ENCODE data around the gene ROR2.

ROR2 gene

GRCh38 chr9:91868732-91869391 is 81.2 kb downstream of the ROR2 start:
- TF ChIP-seq, protein P1, sequence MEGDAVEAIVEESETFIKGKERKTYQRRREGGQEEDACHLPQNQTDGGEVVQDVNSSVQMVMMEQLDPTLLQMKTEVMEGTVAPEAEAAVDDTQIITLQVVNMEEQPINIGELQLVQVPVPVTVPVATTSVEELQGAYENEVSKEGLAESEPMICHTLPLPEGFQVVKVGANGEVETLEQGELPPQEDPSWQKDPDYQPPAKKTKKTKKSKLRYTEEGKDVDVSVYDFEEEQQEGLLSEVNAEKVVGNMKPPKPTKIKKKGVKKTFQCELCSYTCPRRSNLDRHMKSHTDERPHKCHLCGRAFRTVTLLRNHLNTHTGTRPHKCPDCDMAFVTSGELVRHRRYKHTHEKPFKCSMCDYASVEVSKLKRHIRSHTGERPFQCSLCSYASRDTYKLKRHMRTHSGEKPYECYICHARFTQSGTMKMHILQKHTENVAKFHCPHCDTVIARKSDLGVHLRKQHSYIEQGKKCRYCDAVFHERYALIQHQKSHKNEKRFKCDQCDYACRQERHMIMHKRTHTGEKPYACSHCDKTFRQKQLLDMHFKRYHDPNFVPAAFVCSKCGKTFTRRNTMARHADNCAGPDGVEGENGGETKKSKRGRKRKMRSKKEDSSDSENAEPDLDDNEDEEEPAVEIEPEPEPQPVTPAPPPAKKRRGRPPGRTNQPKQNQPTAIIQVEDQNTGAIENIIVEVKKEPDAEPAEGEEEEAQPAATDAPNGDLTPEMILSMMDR (IDR thresholded peaks at IDR 0.05; ENCODE audit: low read depth, low read length, missing control alignments) = no peak
- no peak for DNase-seq (ENCODE audit: extremely low read depth, low read depth)
- no peak overlapping the region for H3K4me3 ChIP-seq (replicated peaks; ENCODE audit: low read depth, low read length)

- TF ChIP-seq, protein P1 (IDR thresholded peaks at IDR 0.05; ENCODE audit: low read depth, low read length, missing control alignments) = no peak
- H3K4me3 ChIP-seq (replicated peaks; ENCODE audit: low read depth, low read length) = no peak overlapping the region
- DNase-seq (ENCODE audit: extremely low read depth, low read depth) = no peak
Measured at GRCh38 chr9:91867740-91868139, 82.3 kb downstream of the ROR2 start.

- TF ChIP-seq, protein P1 (IDR thresholded peaks at IDR 0.05; ENCODE audit: low read depth, low read length, missing control alignments) = no peak
- DNase-seq (ENCODE audit: extremely low read depth, low read depth) = no peak
- H3K4me3 ChIP-seq (replicated peaks; ENCODE audit: low read depth, low read length) = no peak overlapping the region
Measured at GRCh38 chr9:91865041-91865440, 85.0 kb downstream of the ROR2 start.

GRCh38 chr9:91864380-91864779 is 85.6 kb downstream of the ROR2 start:
- TF ChIP-seq, protein P1 (IDR thresholded peaks at IDR 0.05; ENCODE audit: low read depth, low read length, missing control alignments) = no peak
- H3K4me3 ChIP-seq (replicated peaks; ENCODE audit: low read depth, low read length) = no peak overlapping the region
- no peak for DNase-seq (ENCODE audit: extremely low read depth, low read depth)

- TF ChIP-seq, protein P1 (IDR thresholded peaks at IDR 0.05; ENCODE audit: low read depth, low read length, missing control alignments) = no peak
- no peak for DNase-seq (ENCODE audit: extremely low read depth, low read depth)
Measured at GRCh38 chr9:91863469-91863868, 86.6 kb downstream of the ROR2 start.

DNA sequence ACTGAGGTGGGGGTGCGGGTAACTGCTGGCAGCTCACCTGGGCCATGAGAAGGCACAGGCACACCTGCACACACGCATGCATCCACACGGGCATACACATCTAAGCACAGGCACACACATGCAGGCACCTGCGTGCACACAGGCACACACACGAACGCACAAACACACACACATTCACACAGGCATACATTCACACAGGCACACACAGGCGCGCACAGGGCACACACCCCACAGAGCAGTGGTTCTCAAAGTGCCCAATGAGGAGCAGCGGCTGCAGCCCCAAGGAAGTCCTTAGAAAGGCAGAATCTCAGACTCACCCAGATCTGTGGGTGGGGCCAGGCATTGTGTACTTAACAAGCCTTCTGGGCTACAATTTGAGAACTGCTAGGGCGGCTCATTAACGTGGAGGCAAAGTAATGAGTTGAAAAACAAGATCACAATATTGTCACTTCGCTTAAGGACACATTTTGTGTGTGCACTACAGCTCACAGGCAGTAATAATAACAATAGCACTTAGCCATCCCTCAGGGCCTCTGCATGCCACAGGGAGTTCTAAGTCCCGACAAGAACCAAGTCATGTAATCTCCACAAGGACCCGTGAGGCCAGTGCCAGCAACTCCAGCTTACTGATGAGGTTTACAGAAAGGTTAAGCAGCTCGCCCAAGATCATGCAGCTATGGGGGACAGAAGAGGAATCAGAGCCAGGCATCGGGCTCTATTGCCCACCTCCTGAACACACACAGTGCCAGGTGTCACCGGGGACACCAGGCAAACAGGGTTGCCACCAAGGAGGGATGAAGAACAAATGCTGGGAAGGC is 91.6 kb downstream of the ROR2 start:
- H3K4me3 ChIP-seq (replicated peaks; ENCODE audit: low read depth, low read length) = no peak overlapping the region
- TF ChIP-seq, protein P1 (IDR thresholded peaks at IDR 0.05; ENCODE audit: low read depth, low read length, missing control alignments) = no peak
- no peak for DNase-seq (ENCODE audit: extremely low read depth, low read depth)

More at GRCh38 chr9:91863469-91863868, 86.6 kb downstream of the ROR2 start:
- H3K4me3 ChIP-seq (replicated peaks; ENCODE audit: low read depth, low read length) = no peak overlapping the region

Data from HFF-Myc (cell line).